Breast epithelium (tissue), 3 donors: ENCODE data around the gene TPM4.

Experiments
- POLR2A ChIP-seq: fragments of 450-650 bp; IDR thresholded peaks from one replicate; pipeline ENCODE4 v1.6.1; 2016; ENCODE audit warnings: antibody characterized with exemption, mild to moderate bottlenecking, moderate library complexity
- POLR2AphosphoS5 ChIP-seq, 3 donors: sonication (generic); formaldehyde crosslinking; IDR thresholded peaks; one replicate each; pipeline ENCODE4 v1.6.1; 2017; ENCODE audit warnings: antibody characterized with exemption in 3 of 3

- no peak for TF ChIP-seq POLR2A
- TF ChIP-seq POLR2AphosphoS5 (IDR thresholded peaks at IDR 0.05) = no peak
Observed at GRCh38 chr19:16148443-16149229, 72.3 kb downstream of the TPM4 start.
